K562 (cell line): ENCODE results near the gene PPP1R16B. TPM values are rescaled to one million over a fixed set of nuclear protein-coding genes. Genes with fewer than 3 reads are reported as not detected.

Experiments used
- ATAC-seq: fragments of 200-7000 bp; cut with Tn5 transposase; 3 replicates; pipeline ENCODE4 v1.9.1; 2020; ENCODE audit warnings: moderate library complexity
- BruUV-seq: library from RNA; stranded (reverse); fragments of 400-500 nt; replicated peaks from 2 replicates; lab custom pipeline; 2021; lab: Mats Ljungman, UMichigan
- CTCF ChIA-PET: fragments of 300-600 bp; formaldehyde crosslinking; extraction: SDS; loops from one replicate; lab custom pipeline; 2021; ENCODE audit warnings: low intra/inter-chr PET ratio; lab: Yijun Ruan, JAX
- POLR2A ChIA-PET: fragments of 300-600, 350-650 bp; sonication (Branson Sonifier 250); formaldehyde crosslinking; extraction: SDS; loops from one replicate; lab custom pipeline; 2021; ENCODE audit warnings: antibody characterized with exemption, inconsistent platforms; lab: Yijun Ruan, JAX
- DNase-seq, 4 experiments: peaks; one replicate each; pipeline versions ENCODE4 v3.0.0 to v3.0.0-alpha.2; 2011 to 2018; ENCODE audit warnings: low spot score in 3 of 4, mixed read lengths in 3 of 4; ENCODE audit errors: extremely low read depth in 1 of 4
- FAIRE-seq: peaks from 2 replicates; lab custom pipeline; 2011; peaks lifted over from hg19 to GRCh38; lab: Jason Lieb, UNC
- H2AFZ ChIP-seq: 2 replicates; pipeline ENCODE4 v1.6.0; 2011; ENCODE audit warnings: low read depth, low read length, control low read depth, inconsistent platforms
- H3K27ac ChIP-seq: fragments of 200-600 bp; 3 replicates; pipeline ENCODE4 v1.8.0; 2011; ENCODE audit warnings: low read depth, mild to moderate bottlenecking, control low read depth, inconsistent platforms, low read length, moderate library complexity, mixed read lengths; ENCODE audit errors: extremely low read depth
- H3K27me3 ChIP-seq, 2 experiments: fragments of 300-600 bp in 1 of 2; 2 replicates in 1 of 2; 3 replicates in 1 of 2; pipeline versions ENCODE4 v1.6.0 to v1.8.0; 2011; ENCODE audit warnings: inconsistent platforms in 2 of 2, low read length in 2 of 2, mild to moderate bottlenecking in 1 of 2, mixed read lengths in 1 of 2, moderate library complexity in 1 of 2; ENCODE audit not compliant: control insufficient read depth in 2 of 2, insufficient read depth in 2 of 2
- H3K36me3 ChIP-seq: fragments of 300-600 bp; 3 replicates; pipeline ENCODE4 v1.8.0; 2011; ENCODE audit warnings: mild to moderate bottlenecking, low read length, inconsistent platforms; ENCODE audit not compliant: control insufficient read depth, insufficient read depth
- H3K4me1 ChIP-seq, 2 experiments: fragments of 200-600 bp in 1 of 2; replicated peaks in 1 of 2; 2 replicates in 1 of 2; 3 replicates in 1 of 2; pipeline versions ENCODE4 v1.5.1 to v1.8.0; 2011; ENCODE audit warnings: inconsistent platforms in 2 of 2, low read length in 2 of 2, mild to moderate bottlenecking in 1 of 2, mixed read lengths in 1 of 2, moderate library complexity in 1 of 2; ENCODE audit not compliant: control insufficient read depth in 2 of 2, insufficient read depth in 2 of 2
- H3K4me2 ChIP-seq: 2 replicates; pipeline ENCODE4 v1.6.1; 2011; ENCODE audit warnings: low read length, control low read depth, inconsistent platforms, mixed read lengths; ENCODE audit not compliant: insufficient read depth
- H3K4me3 ChIP-seq: fragments of 200-600 bp; sonication (generic), shearing (Covaris generic); 2 replicates; pipeline ENCODE4 v1.5.1; 2016; ENCODE audit warnings: control low read depth, inconsistent platforms
- H3K79me2 ChIP-seq: fragments of 200-600 bp; 3 replicates; pipeline ENCODE4 v1.8.0; 2011; ENCODE audit warnings: low read length, inconsistent platforms; ENCODE audit not compliant: control insufficient read depth, insufficient read depth
- H3K9ac ChIP-seq, 2 experiments: 2 replicates each; pipeline versions ENCODE4 v1.6.0 to v1.6.1; 2011; ENCODE audit warnings: low read depth in 2 of 2, low read length in 2 of 2, control low read depth in 1 of 2, inconsistent platforms in 1 of 2, mild to moderate bottlenecking in 1 of 2, mixed read lengths in 1 of 2; ENCODE audit not compliant: insufficient read depth in 1 of 2
- H3K9me1 ChIP-seq: one replicate; pipeline ENCODE4 v1.6.0; 2011; ENCODE audit warnings: inconsistent platforms, mild to moderate bottlenecking, low read length, moderate library complexity; ENCODE audit not compliant: control insufficient read depth, insufficient read depth
- H3K9me3 ChIP-seq: replicated peaks from 2 replicates; pipeline ENCODE4 v1.5.1; 2011; ENCODE audit warnings: low read depth, low read length, inconsistent platforms; ENCODE audit not compliant: control insufficient read depth, insufficient read depth
- H4K20me1 ChIP-seq: replicated peaks from 2 replicates; pipeline ENCODE4 v1.6.1; 2011; ENCODE audit warnings: low read length, inconsistent platforms, mixed read lengths; ENCODE audit not compliant: control insufficient read depth, insufficient read depth
- HNRNPK ChIP-seq: fragments of 200-400 bp; formaldehyde crosslinking; IDR thresholded peaks from one replicate; pipeline ENCODE4 v1.6.1; 2018; ENCODE audit warnings: mild to moderate bottlenecking, low read depth, low read length; ENCODE audit not compliant: poor library complexity, severe bottlenecking
- MAX ChIP-seq: sonication (generic); formaldehyde crosslinking; IDR thresholded peaks from 2 replicates; pipeline ENCODE4 v1.9.0; 2022; ENCODE audit warnings: mild to moderate bottlenecking, missing genetic modification reagents
- POLR2AphosphoS5 ChIP-seq: IDR thresholded peaks from 2 replicates; pipeline ENCODE4 v1.6.1; 2011; ENCODE audit warnings: mild to moderate bottlenecking, low read depth, low read length, moderate library complexity; ENCODE audit not compliant: control insufficient read depth, insufficient read depth
- POLR2G ChIP-seq: fragments of 200-400 bp; formaldehyde crosslinking; IDR thresholded peaks from 2 replicates; pipeline ENCODE4 v1.6.1; 2017; ENCODE audit warnings: low read depth, mild to moderate bottlenecking, antibody characterized with exemption, low read length, moderate library complexity
- RBM22 ChIP-seq: fragments of 200-400 bp; formaldehyde crosslinking; IDR thresholded peaks from 2 replicates; pipeline ENCODE4 v1.6.1; 2018; ENCODE audit warnings: low read length, low read depth; ENCODE audit not compliant: poor library complexity, severe bottlenecking
- SUPT5H ChIP-seq: fragments of 450-650 bp; IDR thresholded peaks from 2 replicates; pipeline ENCODE4 v1.6.1; 2016
- whole genome bisulfite sequencing: fragments of 100-300 bp; shearing (Covaris generic); methylation state at CpG from one replicate; pipeline ENCODE4 v1.1.6; 2016; ENCODE audit warnings: low coverage, mixed read lengths; ENCODE audit not compliant: insufficient coverage; ENCODE audit errors: missing lambda C conversion rate; 5-methylcytosine and 5-hydroxymethylcytosine counted together
- in situ Hi-C: fragments of 300-500 bp; cut with MboI; formaldehyde crosslinking; loops from 4 replicates; pipeline ENCODE4 v1.15.0; 2018; ENCODE audit warnings: inconsistent platforms, mixed read lengths
- intact Hi-C: fragments of 100-400 bp; cut with micrococcal nuclease; formaldehyde crosslinking; loops from 2 replicates; pipeline ENCODE4 v1.14.2; 2022
- polyA plus RNA-seq, 8 experiments: library from polyadenylated mRNA; depleted of rRNA in 4 of 8; stranded (reverse) in 5 of 8; unstranded in 3 of 8; fragments of >200 nt; fragmentation: Nextera tagmentation in 2 of 8; fragmentation: Illumina TruSeq in 1 of 8; extraction: Ambion mirVana in 2 of 8; extraction: Trizol in 1 of 8; gene quantifications; 2 replicates each; pipeline versions ENCODE4 v1.2.1 to v1.2.3, GENCODE V29; 2011 to 2014; ENCODE audit warnings: inconsistent platforms in 1 of 8, missing spikeins in 1 of 8
- total RNA-seq, 7 experiments: library from RNA; depleted of rRNA in 6 of 7; stranded (reverse); fragments of >200 nt in 6 of 7; fragmentation: Illumina TruSeq in 2 of 7; extraction: Trizol in 2 of 7; gene quantifications; 2 replicates each; pipeline versions ENCODE4 v1.2.1 to v1.2.3, GENCODE V29; 2011 to 2021; ENCODE audit warnings: low replicate concordance in 1 of 7

Gene PPP1R16B
- total and polyA plus RNA-seq, 9 of the 15 experiments (the other 6 are each of a cell fraction or from before 2014, with no cell fraction given) = 1.5 to 11.5 (median 6.8) TPM

DNA sequence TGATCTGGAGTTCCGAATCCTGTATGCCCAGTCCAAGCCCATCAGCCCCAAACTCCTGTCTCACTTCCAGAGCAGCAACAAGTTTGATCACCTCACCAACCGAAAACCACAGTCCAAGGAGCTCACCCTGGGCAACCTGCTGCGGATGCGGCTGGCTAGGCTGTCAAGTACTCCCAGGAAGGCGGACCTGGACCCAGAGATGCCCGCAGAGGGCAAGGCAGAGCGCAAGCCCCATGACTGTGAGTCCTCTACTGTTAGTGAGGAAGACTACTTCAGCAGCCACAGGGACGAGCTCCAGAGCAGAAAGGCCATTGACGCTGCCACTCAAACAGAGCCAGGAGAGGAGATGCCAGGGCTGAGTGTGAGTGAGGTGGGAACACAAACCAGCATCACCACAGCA, 146.1 kb downstream of the PPP1R16B start:
- in situ Hi-C loops = no loop called here
- peaks cover 81% of the 10 kb centered on the region for H3K36me3 ChIP-seq
- no peak overlapping the region for H2AFZ ChIP-seq
- BruUV-seq = no TSS peak
- H3K4me1 ChIP-seq = peaks cover 17 to 20% of the 10 kb centered on the region in 2 experiments
- peak; percentile 43; the same call in 1 of the 2 replicates for TF ChIP-seq MAX (CRISPR knock-in tag)
- peak; percentile 47 for TF ChIP-seq RBM22
- TF ChIP-seq HNRNPK = no peak
- TF ChIP-seq POLR2AphosphoS5 = 0 out of 2 replicates have a peak, but pooled peaks have one; percentile 21
- TF ChIP-seq SUPT5H = 0 out of 2 replicates have a peak, but pooled peaks have one; percentile 39
- peak; percentile 47; the same call in 1 of the 2 replicates for TF ChIP-seq POLR2G
- TF ChIP-seq, all 486 proteins: peak for 5
- Histone ChIP-seq H3K79me2 (peaks cover 52% of the 10 kb centered on the region), H4K20me1 (no peaks in the 10 kb centered on the region), H3K4me3 (no peak overlapping the region), H3K9me1 (no peaks in the 10 kb centered on the region), H3K27me3 (no peaks in the 10 kb centered on the region), H3K9ac (no peak overlapping the region; a peak in 1 of 4 replicates), H3K27ac (no peak overlapping the region; the same call in 2 of the 3 replicates), H3K4me2 (no peak overlapping the region), H3K9me3 (no peaks in the 10 kb centered on the region)
- CTCF ChIA-PET = no interaction called here
- ATAC-seq = no peak
- DNase-seq = no peak
- no peak for FAIRE-seq
- whole genome bisulfite sequencing = 98% methylated on average over 9 of the region's 9 CpGs
- intact Hi-C loops = no loop called here
- POLR2A ChIA-PET = interaction anchor here (0.7 to 1.0 kb wide), 3 partner anchors 10 to 15 kb away, joined by 3 to 5 read pairs (median 3); partner anchors contain the start of gene DHX35
